GM18909 (cell line): ENCODE data around the gene TOM1L1.

Experiments used
- ATAC-seq: cut with Tn5 transposase; IDR thresholded peaks from one replicate; pipeline ENCODE4 v1.9.1; 2021; ENCODE audit warnings: mild to moderate bottlenecking; ENCODE audit not compliant: unreplicated experiment, poor library complexity

TOM1L1 gene

GRCh38 chr17:54892360-54892759, 8.3 kb upstream of the TOM1L1 start:
- ATAC-seq: no peak

- no peak for ATAC-seq
These were observed 2.1 kb upstream of the TOM1L1 start for GRCh38 chr17:54898576-54898975.

GRCh38 chr17:54899201-54899600, 1.5 kb upstream of the TOM1L1 start:
- no peak for ATAC-seq

- ATAC-seq: no peak
These were observed 763 bp upstream of the TOM1L1 start for GRCh38 chr17:54899721-54900456.

GRCh38 chr17:54901230-54901822, 674 bp downstream of the TOM1L1 start:
- ATAC-seq: no peak

GRCh38 chr17:54902017-54902416, 1.4 kb downstream of the TOM1L1 start:
- no peak for ATAC-seq

- ATAC-seq: no peak
These were observed 2.0 kb downstream of the TOM1L1 start for GRCh38 chr17:54902611-54903010.

- no peak for ATAC-seq
These were observed 2.7 kb downstream of the TOM1L1 start for GRCh38 chr17:54903375-54903774.

- no peak for ATAC-seq
These were observed 6.0 kb downstream of the TOM1L1 start for GRCh38 chr17:54906683-54907082.

GRCh38 chr17:54907376-54907775, 6.7 kb downstream of the TOM1L1 start:
- ATAC-seq: no peak

GRCh38 chr17:54909766-54910165, 9.1 kb downstream of the TOM1L1 start:
- no peak for ATAC-seq

GRCh38 chr17:54916721-54917120, 16.1 kb downstream of the TOM1L1 start:
- ATAC-seq: no peak

- no peak for ATAC-seq
These were observed 18.8 kb downstream of the TOM1L1 start for GRCh38 chr17:54919425-54919824.

- no peak for ATAC-seq
These were observed 20.2 kb downstream of the TOM1L1 start for GRCh38 chr17:54920819-54921218.

- no peak for ATAC-seq
These were observed 23.8 kb downstream of the TOM1L1 start for GRCh38 chr17:54924405-54924804.

GRCh38 chr17:54927525-54927924, 26.9 kb downstream of the TOM1L1 start:
- ATAC-seq: no peak

GRCh38 chr17:54932711-54933110, 32.1 kb downstream of the TOM1L1 start:
- ATAC-seq: no peak

- no peak for ATAC-seq
These were observed 33.3 kb downstream of the TOM1L1 start for GRCh38 chr17:54933921-54934320.

- ATAC-seq: no peak
These were observed 34.8 kb downstream of the TOM1L1 start for GRCh38 chr17:54935471-54935870.

GRCh38 chr17:54937018-54937417, 36.4 kb downstream of the TOM1L1 start:
- ATAC-seq: no peak

GRCh38 chr17:54937426-54937825, 36.8 kb downstream of the TOM1L1 start:
- no peak for ATAC-seq

GRCh38 chr17:54941285-54941684, 40.6 kb downstream of the TOM1L1 start:
- ATAC-seq: no peak
